Breast epithelium (tissue), 3 donors: Measurements from ENCODE around the gene PLCB4.

Source experiments
- POLR2A ChIP-seq: fragments of 450-650 bp; IDR thresholded peaks from one replicate; pipeline ENCODE4 v1.6.1; 2016; ENCODE audit warnings: antibody characterized with exemption, mild to moderate bottlenecking, moderate library complexity
- POLR2AphosphoS5 ChIP-seq, 3 donors: sonication (generic); formaldehyde crosslinking; IDR thresholded peaks; one replicate each; pipeline ENCODE4 v1.6.1; 2017; ENCODE audit warnings: antibody characterized with exemption in 3 of 3
- TF ChIP-seq, protein P1 (sequence below), 3 donors: fragments of 450-650 bp; IDR thresholded peaks; one replicate each; pipeline ENCODE4 v1.5.1; 2016 to 2017; ENCODE audit warnings: antibody characterized with exemption in 3 of 3, mild to moderate bottlenecking in 3 of 3, moderate library complexity in 3 of 3

- no peak for TF ChIP-seq POLR2A
- TF ChIP-seq, protein P1, sequence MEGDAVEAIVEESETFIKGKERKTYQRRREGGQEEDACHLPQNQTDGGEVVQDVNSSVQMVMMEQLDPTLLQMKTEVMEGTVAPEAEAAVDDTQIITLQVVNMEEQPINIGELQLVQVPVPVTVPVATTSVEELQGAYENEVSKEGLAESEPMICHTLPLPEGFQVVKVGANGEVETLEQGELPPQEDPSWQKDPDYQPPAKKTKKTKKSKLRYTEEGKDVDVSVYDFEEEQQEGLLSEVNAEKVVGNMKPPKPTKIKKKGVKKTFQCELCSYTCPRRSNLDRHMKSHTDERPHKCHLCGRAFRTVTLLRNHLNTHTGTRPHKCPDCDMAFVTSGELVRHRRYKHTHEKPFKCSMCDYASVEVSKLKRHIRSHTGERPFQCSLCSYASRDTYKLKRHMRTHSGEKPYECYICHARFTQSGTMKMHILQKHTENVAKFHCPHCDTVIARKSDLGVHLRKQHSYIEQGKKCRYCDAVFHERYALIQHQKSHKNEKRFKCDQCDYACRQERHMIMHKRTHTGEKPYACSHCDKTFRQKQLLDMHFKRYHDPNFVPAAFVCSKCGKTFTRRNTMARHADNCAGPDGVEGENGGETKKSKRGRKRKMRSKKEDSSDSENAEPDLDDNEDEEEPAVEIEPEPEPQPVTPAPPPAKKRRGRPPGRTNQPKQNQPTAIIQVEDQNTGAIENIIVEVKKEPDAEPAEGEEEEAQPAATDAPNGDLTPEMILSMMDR (IDR thresholded peaks at IDR 0.05), result no peak
- TF ChIP-seq POLR2AphosphoS5 (IDR thresholded peaks at IDR 0.05), result no peak
Observed at GRCh38 chr20:9409981-9410380, 341.1 kb downstream of the PLCB4 start.
